RWPE2 (cell line): ENCODE results near the gene FNDC3B.

ENCODE experiments used
- ATAC-seq: fragments of 200-7000 bp; cut with Tn5 transposase; 3 replicates; pipeline ENCODE4 v1.9.1; 2021; ENCODE audit warnings: low read depth
- DNase-seq: peaks from one replicate; pipeline ENCODE4 v3.0.0-alpha.2; 2020; ENCODE audit warnings: low spot score
- H3K27ac ChIP-seq: fragments of 450-650 bp; 2 replicates; pipeline ENCODE4 v1.5.1; 2017; ENCODE audit warnings: mild to moderate bottlenecking; ENCODE audit not compliant: poor library complexity, severe bottlenecking
- H3K27me3 ChIP-seq: fragments of 250-450 bp; sonication (Bioruptor Pico); 2 replicates; pipeline ENCODE4 v1.5.1; 2021; ENCODE audit warnings: mild to moderate bottlenecking, moderate library complexity; ENCODE audit not compliant: insufficient read depth, poor library complexity, severe bottlenecking
- H3K36me3 ChIP-seq: fragments of 250-450 bp; sonication (Bioruptor Pico); 2 replicates; pipeline ENCODE4 v1.5.1; 2020; ENCODE audit warnings: low read depth, mild to moderate bottlenecking, moderate library complexity
- H3K4me1 ChIP-seq: fragments of 250-450 bp; sonication (Bioruptor Pico); 2 replicates; pipeline ENCODE4 v1.5.1; 2021; ENCODE audit warnings: mild to moderate bottlenecking, moderate library complexity; ENCODE audit not compliant: insufficient read depth, poor library complexity, severe bottlenecking
- H3K4me3 ChIP-seq: fragments of 250-450 bp; sonication (Bioruptor Pico); 2 replicates; pipeline ENCODE4 v1.5.1; 2021; ENCODE audit warnings: mild to moderate bottlenecking, moderate library complexity; ENCODE audit not compliant: severe bottlenecking
- H3K9me3 ChIP-seq: fragments of 250-450 bp; sonication (Bioruptor Pico); 2 replicates; pipeline ENCODE4 v1.5.1; 2021; ENCODE audit warnings: mild to moderate bottlenecking, moderate library complexity; ENCODE audit not compliant: severe bottlenecking
- TF ChIP-seq, protein P1 (sequence below): fragments of 450-650 bp; IDR thresholded peaks from one replicate; pipeline ENCODE4 v1.5.1; 2017; ENCODE audit warnings: mild to moderate bottlenecking, moderate library complexity; ENCODE audit not compliant: poor library complexity, severe bottlenecking

Gene FNDC3B

DNA sequence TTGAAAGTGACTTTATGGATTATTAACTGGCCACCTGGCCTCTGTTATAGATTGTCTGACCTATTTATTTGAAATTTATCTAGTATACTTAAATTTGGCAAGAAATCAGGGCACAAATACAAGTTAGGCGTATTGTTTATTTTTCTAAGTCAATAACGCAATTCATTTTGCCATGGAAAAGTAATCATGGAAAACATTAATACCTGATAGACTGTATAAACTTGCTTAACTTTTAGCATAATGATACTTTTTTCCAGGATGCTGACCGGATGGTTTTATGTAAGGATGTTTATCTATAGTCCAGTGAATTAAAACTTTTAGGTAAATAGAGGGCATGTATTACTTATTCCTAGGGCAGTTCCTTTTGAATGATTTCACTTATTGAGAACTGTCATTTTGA lies 20.2 kb downstream of the FNDC3B start:
- ATAC-seq = no peak
- peaks cover 73% of the 10 kb centered on the region for H3K36me3 ChIP-seq
- TF ChIP-seq, protein P1, sequence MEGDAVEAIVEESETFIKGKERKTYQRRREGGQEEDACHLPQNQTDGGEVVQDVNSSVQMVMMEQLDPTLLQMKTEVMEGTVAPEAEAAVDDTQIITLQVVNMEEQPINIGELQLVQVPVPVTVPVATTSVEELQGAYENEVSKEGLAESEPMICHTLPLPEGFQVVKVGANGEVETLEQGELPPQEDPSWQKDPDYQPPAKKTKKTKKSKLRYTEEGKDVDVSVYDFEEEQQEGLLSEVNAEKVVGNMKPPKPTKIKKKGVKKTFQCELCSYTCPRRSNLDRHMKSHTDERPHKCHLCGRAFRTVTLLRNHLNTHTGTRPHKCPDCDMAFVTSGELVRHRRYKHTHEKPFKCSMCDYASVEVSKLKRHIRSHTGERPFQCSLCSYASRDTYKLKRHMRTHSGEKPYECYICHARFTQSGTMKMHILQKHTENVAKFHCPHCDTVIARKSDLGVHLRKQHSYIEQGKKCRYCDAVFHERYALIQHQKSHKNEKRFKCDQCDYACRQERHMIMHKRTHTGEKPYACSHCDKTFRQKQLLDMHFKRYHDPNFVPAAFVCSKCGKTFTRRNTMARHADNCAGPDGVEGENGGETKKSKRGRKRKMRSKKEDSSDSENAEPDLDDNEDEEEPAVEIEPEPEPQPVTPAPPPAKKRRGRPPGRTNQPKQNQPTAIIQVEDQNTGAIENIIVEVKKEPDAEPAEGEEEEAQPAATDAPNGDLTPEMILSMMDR = no peak
- no peaks in the 10 kb centered on the region for H3K27me3 ChIP-seq
- no peaks in the 10 kb centered on the region for H3K9me3 ChIP-seq
- DNase-seq = no peak
- peaks cover 47% of the 10 kb centered on the region for H3K4me1 ChIP-seq
- no peak overlapping the region for H3K4me3 ChIP-seq
- peak overlapping the region; percentile 55 for H3K27ac ChIP-seq

DNA sequence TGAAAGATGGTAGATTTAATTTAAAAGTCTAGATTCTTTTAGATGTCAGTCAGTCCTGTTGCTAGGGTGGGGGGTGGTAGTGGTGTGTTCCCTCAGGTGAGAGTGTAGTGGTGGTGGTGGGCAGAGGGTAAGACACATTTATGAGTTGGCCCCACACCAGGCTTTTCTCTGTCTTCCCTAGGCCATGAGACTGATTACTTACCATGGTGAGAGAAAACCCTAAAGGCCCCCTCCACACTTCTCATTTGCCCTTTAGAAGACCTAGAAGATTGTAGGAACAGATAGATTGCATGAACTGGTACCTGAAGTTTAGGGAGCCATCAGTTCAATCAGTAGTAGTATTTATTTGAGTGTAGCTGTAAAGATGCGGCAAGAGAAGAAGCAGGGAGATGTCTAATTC lies 20.9 kb downstream of the FNDC3B start:
- no peak overlapping the region for H3K4me3 ChIP-seq
- no peak for ATAC-seq
- peak overlapping the region; percentile 55 for H3K27ac ChIP-seq
- DNase-seq = no peak
- H3K27me3 ChIP-seq = no peaks in the 10 kb centered on the region
- no peaks in the 10 kb centered on the region for H3K9me3 ChIP-seq
- peaks cover 46% of the 10 kb centered on the region for H3K4me1 ChIP-seq
- H3K36me3 ChIP-seq = peaks cover 69% of the 10 kb centered on the region
- TF ChIP-seq, protein P1 = no peak

DNA sequence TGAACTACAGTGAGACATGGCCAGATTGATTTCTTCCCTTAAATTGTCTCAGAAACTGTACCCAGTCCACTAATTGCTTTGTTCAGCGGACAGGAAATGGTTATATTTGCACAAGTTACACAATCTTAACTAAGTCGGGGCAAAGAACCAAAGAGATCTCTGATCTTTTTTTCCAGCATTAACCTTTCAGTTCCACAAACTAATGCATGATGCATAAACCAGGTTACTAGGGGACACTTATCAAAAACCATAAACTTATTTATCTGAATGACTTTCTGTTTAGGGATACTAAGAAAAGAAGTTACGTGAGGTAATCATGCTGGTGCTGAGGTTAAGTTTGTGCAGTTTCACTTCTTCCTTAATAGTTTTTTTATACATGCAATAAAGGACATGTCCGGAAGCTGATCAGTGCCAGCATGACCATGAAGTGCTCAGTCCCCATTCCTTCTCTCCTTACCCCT lies 22.4 kb downstream of the FNDC3B start:
- H3K27ac ChIP-seq = peak overlapping the region; percentile 55
- H3K9me3 ChIP-seq = no peaks in the 10 kb centered on the region
- H3K36me3 ChIP-seq = peaks cover 63% of the 10 kb centered on the region
- TF ChIP-seq, protein P1 = no peak
- no peaks in the 10 kb centered on the region for H3K27me3 ChIP-seq
- peaks cover 45% of the 10 kb centered on the region for H3K4me1 ChIP-seq
- no peak for DNase-seq
- peak; percentile 47 for ATAC-seq
- H3K4me3 ChIP-seq = no peak overlapping the region

DNA sequence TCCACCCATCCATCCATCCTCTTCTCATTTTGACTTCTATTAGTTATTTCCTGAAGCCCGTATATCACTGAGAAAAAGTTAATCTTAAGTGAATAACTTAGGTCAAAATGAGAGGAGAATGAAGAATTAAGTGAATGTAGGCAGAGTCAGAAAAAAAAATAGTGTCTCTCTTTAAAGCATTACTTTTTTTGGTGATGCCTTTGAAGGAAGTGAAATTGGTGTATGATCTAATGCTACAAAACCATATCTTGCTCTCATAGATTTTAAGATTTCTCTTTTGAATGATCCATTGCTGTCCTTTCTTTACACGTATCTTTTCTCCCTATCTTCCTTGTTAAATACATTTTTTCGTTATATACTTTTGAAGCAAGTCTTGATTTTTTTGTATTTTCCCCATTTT lies 23.4 kb downstream of the FNDC3B start:
- TF ChIP-seq, protein P1 = no peak
- no peak overlapping the region for H3K27ac ChIP-seq
- no peak for ATAC-seq

More for the DNA sequence above, 23.4 kb downstream of the FNDC3B start:
- Histone ChIP-seq H3K4me3 (no peak overlapping the region), H3K4me1 (peaks cover 44% of the 10 kb centered on the region), H3K36me3 (peaks cover 57% of the 10 kb centered on the region), H3K27me3 (no peaks in the 10 kb centered on the region), H3K9me3 (no peaks in the 10 kb centered on the region)
- DNase-seq = no peak
